ENCODE data around the gene FAM131A. TPM values are rescaled to one million over a fixed set of nuclear protein-coding genes. Genes with fewer than 3 reads are reported as not detected.

FAM131A gene
- total RNA-seq, 4 donors from 2014 or later: 7.4 to 20.2 (median 10.4) TPM

GRCh38 chr3:184388936-184389230 is 51.5 kb downstream of the FAM131A start:
- Histone ChIP-seq H3K4me3 (no peak overlapping the region), H3K36me3 (no peaks in the 10 kb centered on the region)

GRCh38 chr3:184389384-184389783 is 52.0 kb downstream of the FAM131A start:
- H3K27me3 ChIP-seq: peaks cover 0 to 21% (median 0%) of the 10 kb centered on the region in 4 donors
- no peak overlapping the region for H3K27ac ChIP-seq
- DNase-seq: no peak
- H3K4me1 ChIP-seq: no peaks in the 10 kb centered on the region
- H3K4me3 ChIP-seq: no peak overlapping the region
- no peaks in the 10 kb centered on the region for H3K36me3 ChIP-seq
- intact Hi-C loops (cut with DNase I): no loop called here
- no peak for TF ChIP-seq POLR2A (IDR thresholded peaks at IDR 0.05)
- TF ChIP-seq CTCF (IDR thresholded peaks at IDR 0.05): no peak
- no peaks in the 10 kb centered on the region for H3K9me3 ChIP-seq
- 49 to 57% methylated on average over 3 to 5 of the region's 5 CpGs for WGBS, 2 donors

More at GRCh38 chr3:184388936-184389230, 51.5 kb downstream of the FAM131A start:
- TF ChIP-seq CTCF (IDR thresholded peaks at IDR 0.05) (no peak), POLR2A (IDR thresholded peaks at IDR 0.05) (no peak)
- no peak for DNase-seq
- Histone ChIP-seq H3K9me3 (no peaks in the 10 kb centered on the region), H3K27me3 (peaks cover 0 to 26% (median 0%) of the 10 kb centered on the region in 4 donors), H3K4me1 (no peaks in the 10 kb centered on the region), H3K27ac (no peak overlapping the region)
- intact Hi-C loops (cut with DNase I): no loop called here
- WGBS, 2 donors: 40 to 46% methylated on average over 1 to 2 of the region's 8 CpGs

- Histone ChIP-seq H3K9me3 (no peaks in the 10 kb centered on the region), H3K4me1 (no peaks in the 10 kb centered on the region), H3K27me3 (peaks cover 0 to 17% (median 0%) of the 10 kb centered on the region in 4 donors), H3K27ac (no peak overlapping the region), H3K36me3 (no peaks in the 10 kb centered on the region), H3K4me3 (no peak overlapping the region)
- TF ChIP-seq CTCF (IDR thresholded peaks at IDR 0.05) (no peak), POLR2A (IDR thresholded peaks at IDR 0.05) (no peak)
- intact Hi-C loops (cut with DNase I): no loop called here
- no peak for DNase-seq
- 62 to 87% methylated on average over 5 of the region's 5 CpGs for WGBS, 2 donors
Observed at GRCh38 chr3:184389935-184390528, 52.6 kb downstream of the FAM131A start.

- no peak for TF ChIP-seq POLR2A (IDR thresholded peaks at IDR 0.05)
- no peak for TF ChIP-seq CTCF (IDR thresholded peaks at IDR 0.05)
- H3K4me1 ChIP-seq: no peaks in the 10 kb centered on the region
- H3K4me3 ChIP-seq: no peak overlapping the region
- intact Hi-C loops (cut with DNase I): no loop called here
- H3K9me3 ChIP-seq: no peaks in the 10 kb centered on the region
- no peak for DNase-seq
- no peaks in the 10 kb centered on the region for H3K36me3 ChIP-seq
- H3K27me3 ChIP-seq: peaks cover 0 to 12% (median 0%) of the 10 kb centered on the region in 4 donors
- WGBS, 2 donors: 59 to 80% methylated on average over 3 of the region's 3 CpGs
- H3K27ac ChIP-seq: no peak overlapping the region
Observed at GRCh38 chr3:184391266-184391665, 53.9 kb downstream of the FAM131A start.

GRCh38 chr3:184395320-184395660 is 57.9 kb downstream of the FAM131A start:
- H3K9me3 ChIP-seq: no peaks in the 10 kb centered on the region
- H3K36me3 ChIP-seq: no peaks in the 10 kb centered on the region
- H3K4me3 ChIP-seq: no peak overlapping the region
- no peaks in the 10 kb centered on the region for H3K4me1 ChIP-seq
- intact Hi-C loops (cut with DNase I): no loop called here
- WGBS, 2 donors: 65% methylated on average over 5 of the region's 5 CpGs; no CpG with 5 or more reads in 1 of the 2 donors
- H3K27me3 ChIP-seq: peaks cover 0 to under 1% (median 0%) of the 10 kb centered on the region in 4 donors
- no peak for DNase-seq
- H3K27ac ChIP-seq: no peak overlapping the region
- TF ChIP-seq CTCF (IDR thresholded peaks at IDR 0.05): no peak
- no peak for TF ChIP-seq POLR2A (IDR thresholded peaks at IDR 0.05)

Small RNA genes lying within 50 kb of the gene (small RNA-seq; reads per million reads assigned to genes)
- gene SNORD66: 1,088 to 2,343 (median 1,652) reads per million in 4 donors

Other genes with a start within 250 kb of the FAM131A start
- not detected for gene HTR3E, start 240.5 kb upstream of the FAM131A start, total RNA-seq
- gene EIF2B5, start 202.2 kb upstream of the FAM131A start, total RNA-seq: 10 to 100 TPM; 27.2 to 51.5 (median 42.1) TPM
- 10 to 100 TPM; 28.9 to 45.2 (median 34.4) TPM for gene DVL3, start 182.2 kb upstream of the FAM131A start, total RNA-seq
- 100 to 1,000 TPM; 139 to 212 (median 208) TPM for gene AP2M1, start 162.7 kb upstream of the FAM131A start, total RNA-seq
- 10 to 100 TPM; 31.4 to 63.1 (median 40.5) TPM for gene ABCF3, start 151.4 kb upstream of the FAM131A start, total RNA-seq
- under 1 TPM in 1 of 4 donors, not detected in 3; 0.22 TPM for gene VWA5B2, start 108.0 kb upstream of the FAM131A start, total RNA-seq
- gene ALG3, start 88.6 kb upstream of the FAM131A start, total RNA-seq: 10 to 100 TPM; 45.8 to 63.9 (median 54.6) TPM
- 10 to 100 TPM in 2 of 4 donors, 1 to 10 TPM in 2; 8.1 to 13.4 (median 10.3) TPM for gene EEF1AKMT4, start 87.9 kb upstream of the FAM131A start, total RNA-seq
- gene CAMK2N2, start 76.0 kb upstream of the FAM131A start, total RNA-seq: not detected
- gene ECE2, start 61.6 kb upstream of the FAM131A start, total RNA-seq: not detected
- 100 to 1,000 TPM; 209 to 362 (median 235) TPM for gene PSMD2, start 38.4 kb upstream of the FAM131A start, total RNA-seq
- 100 to 1,000 TPM; 272 to 462 (median 352) TPM for gene EIF4G1, start 23.0 kb upstream of the FAM131A start, total RNA-seq
- gene CLCN2, start 24.0 kb downstream of the FAM131A start, total RNA-seq: 1 to 10 TPM; 2.1 to 4.2 (median 3.0) TPM
- 10 to 100 TPM; 49.5 to 98.5 (median 64.9) TPM for gene POLR2H, start 24.1 kb downstream of the FAM131A start, total RNA-seq
- gene THPO, start 40.6 kb downstream of the FAM131A start, total RNA-seq: under 1 TPM in 1 of 4 donors, not detected in 3; 0.57 TPM
- 10 to 100 TPM in 1 of 4 donors, 1 to 10 TPM in 1, under 1 TPM in 2; 0.11 to 10.7 (median 2.8) TPM for gene CHRD, start 42.5 kb downstream of the FAM131A start, total RNA-seq
- gene EPHB3, start 224.2 kb downstream of the FAM131A start, total RNA-seq: 10 to 100 TPM; 14.7 to 58.1 (median 33.1) TPM